H9 (cell line): Measurements from ENCODE around the gene LRP1B. TPM values are rescaled to one million over a fixed set of nuclear protein-coding genes. Genes with fewer than 3 reads are reported as not detected.

Experiments used
- DNase-seq: peaks from one replicate; pipeline ENCODE4 v3.0.0-alpha.2; 2017
- H2AFZ ChIP-seq: one replicate; pipeline ENCODE4 v1.6.1; 2013; ENCODE audit warnings: mild to moderate bottlenecking, low read length, control low read depth, moderate library complexity
- H2AK5ac ChIP-seq: 2 replicates; pipeline ENCODE4 v1.6.1; 2013; ENCODE audit warnings: low read length, control low read depth, mixed read lengths; ENCODE audit not compliant: insufficient read length
- H2BK120ac ChIP-seq: one replicate; pipeline ENCODE4 v1.6.1; 2013; ENCODE audit warnings: low read depth, mild to moderate bottlenecking, low read length, control low read depth, inconsistent platforms; ENCODE audit not compliant: poor library complexity, severe bottlenecking
- H2BK12ac ChIP-seq: 2 replicates; pipeline ENCODE4 v1.6.1; 2013; ENCODE audit warnings: low read length, control low read depth, mixed read lengths, low read depth; ENCODE audit not compliant: insufficient read length
- H2BK15ac ChIP-seq: 2 replicates; pipeline ENCODE4 v1.6.1; 2013; ENCODE audit warnings: low read depth, low read length, control low read depth
- H2BK20ac ChIP-seq: one replicate; pipeline ENCODE4 v1.6.1; 2013; ENCODE audit warnings: low read depth, mild to moderate bottlenecking, low read length, control low read depth, inconsistent platforms; ENCODE audit not compliant: poor library complexity, severe bottlenecking
- H2BK5ac ChIP-seq: 2 replicates; pipeline ENCODE4 v1.6.1; 2013; ENCODE audit warnings: low read length, control low read depth, mixed read lengths; ENCODE audit not compliant: insufficient read length
- H3K14ac ChIP-seq: 2 replicates; pipeline ENCODE4 v1.6.1; 2013; ENCODE audit warnings: low read length, control low read depth; ENCODE audit not compliant: insufficient read depth
- H3K18ac ChIP-seq: 2 replicates; pipeline ENCODE4 v1.6.1; 2013; ENCODE audit warnings: low read depth, mild to moderate bottlenecking, mixed read lengths, low read length, control low read depth; ENCODE audit not compliant: insufficient read length
- H3K23ac ChIP-seq: 2 replicates; pipeline ENCODE4 v1.6.1; 2013; ENCODE audit warnings: low read length, control low read depth, mixed read lengths, low read depth; ENCODE audit not compliant: insufficient read length
- H3K23me2 ChIP-seq: 2 replicates; pipeline ENCODE4 v1.6.1; 2013; ENCODE audit warnings: low read depth, mild to moderate bottlenecking, mixed read lengths, low read length, control low read depth; ENCODE audit not compliant: insufficient read length, poor library complexity, severe bottlenecking
- H3K27ac ChIP-seq: 2 replicates; pipeline ENCODE4 v1.5.1; 2013; ENCODE audit warnings: low read length, control low read depth, mixed read lengths, low read depth; ENCODE audit not compliant: insufficient read length
- H3K27me3 ChIP-seq: 2 replicates; pipeline ENCODE4 v1.6.1; 2013; ENCODE audit warnings: low read length, control low read depth, inconsistent platforms; ENCODE audit not compliant: insufficient read depth
- H3K4ac ChIP-seq: 2 replicates; pipeline ENCODE4 v1.6.1; 2013; ENCODE audit warnings: low read depth, mild to moderate bottlenecking, control low read depth, inconsistent platforms, low read length, moderate library complexity
- H3K4me1 ChIP-seq: 2 replicates; pipeline ENCODE4 v1.6.1; 2013; ENCODE audit warnings: low read length, control low read depth, inconsistent platforms; ENCODE audit not compliant: insufficient read depth
- H3K4me2 ChIP-seq: 2 replicates; pipeline ENCODE4 v1.6.1; 2013; ENCODE audit warnings: low read length, control low read depth, mixed read lengths; ENCODE audit not compliant: insufficient read length, insufficient read depth
- H3K56ac ChIP-seq: 2 replicates; pipeline ENCODE4 v1.6.1; 2013; ENCODE audit warnings: low read depth, mild to moderate bottlenecking, mixed read lengths, low read length, control low read depth; ENCODE audit not compliant: insufficient read length
- H3K79me1 ChIP-seq: 2 replicates; pipeline ENCODE4 v1.6.1; 2013; ENCODE audit warnings: low read depth, mild to moderate bottlenecking, moderate library complexity, low read length, control low read depth, inconsistent platforms; ENCODE audit not compliant: insufficient read depth, poor library complexity, severe bottlenecking
- H3K79me2 ChIP-seq: 2 replicates; pipeline ENCODE4 v1.6.1; 2013; ENCODE audit warnings: low read length, control low read depth, inconsistent platforms; ENCODE audit not compliant: insufficient read depth
- H3K9ac ChIP-seq: 2 replicates; pipeline ENCODE4 v1.6.1; 2013; ENCODE audit warnings: low read length, control low read depth, mixed read lengths; ENCODE audit not compliant: insufficient read length; ENCODE audit errors: extremely low read depth
- H3K9me3 ChIP-seq: one replicate; pipeline ENCODE4 v1.6.1; 2013; ENCODE audit warnings: low read depth, low read length, inconsistent platforms; ENCODE audit not compliant: control insufficient read depth
- H3T11ph ChIP-seq: one replicate; pipeline ENCODE4 v1.6.1; 2013; ENCODE audit warnings: mild to moderate bottlenecking, low read length, control low read depth, inconsistent platforms
- H4K20me1 ChIP-seq: one replicate; pipeline ENCODE4 v1.6.1; 2013; ENCODE audit not compliant: control insufficient read depth, insufficient read length, insufficient read depth
- H4K5ac ChIP-seq: 2 replicates; pipeline ENCODE4 v1.6.1; 2013; ENCODE audit warnings: low read depth, mild to moderate bottlenecking, mixed read lengths, low read length, control low read depth; ENCODE audit not compliant: insufficient read length
- H4K8ac ChIP-seq: replicated peaks from 2 replicates; pipeline ENCODE4 v1.6.1; 2013; ENCODE audit warnings: low read length, control low read depth, mixed read lengths, low read depth; ENCODE audit not compliant: insufficient read length
- H4K91ac ChIP-seq: 2 replicates; pipeline ENCODE4 v1.6.1; 2013; ENCODE audit warnings: low read depth, mild to moderate bottlenecking, moderate library complexity, mixed read lengths, low read length, control low read depth; ENCODE audit not compliant: insufficient read length
- H3K27ac Mint-ChIP-seq, 3 experiments: 2 replicates in 2 of 3; 3 replicates in 1 of 3; pipeline ENCODE4 v1.8.0; 2020 to 2021; ENCODE audit warnings: mixed read lengths in 3 of 3, mild to moderate bottlenecking in 1 of 3, moderate library complexity in 1 of 3
- H3K27me3 Mint-ChIP-seq: 2 replicates; pipeline ENCODE4 v1.8.0; 2021; ENCODE audit warnings: low read depth, mild to moderate bottlenecking, moderate library complexity, mixed read lengths
- H3K36me3 Mint-ChIP-seq, 3 experiments: 2 replicates in 2 of 3; 3 replicates in 1 of 3; pipeline ENCODE4 v1.8.0; 2020 to 2021; ENCODE audit warnings: low read depth in 3 of 3, mixed read lengths in 3 of 3; ENCODE audit not compliant: insufficient read depth in 1 of 3
- H3K4me1 Mint-ChIP-seq, 2 experiments: 2 replicates each; pipeline ENCODE4 v1.8.0; 2020; ENCODE audit warnings: mixed read lengths in 2 of 2
- H3K4me3 Mint-ChIP-seq, 2 experiments: 2 replicates in 1 of 2; 3 replicates in 1 of 2; pipeline ENCODE4 v1.8.0; 2020 to 2021; ENCODE audit warnings: mild to moderate bottlenecking in 2 of 2, mixed read lengths in 2 of 2, moderate library complexity in 1 of 2
- H3K9me3 Mint-ChIP-seq, 2 experiments: 2 replicates in 1 of 2; 3 replicates in 1 of 2; pipeline ENCODE4 v1.8.0; 2020; ENCODE audit warnings: mild to moderate bottlenecking in 2 of 2, mixed read lengths in 2 of 2, moderate library complexity in 1 of 2
- CTCF ChIP-seq: fragments of 200-600 bp; sonication (generic); conservative IDR thresholded peaks from 3 replicates; pipeline ENCODE4 v1.8.0; 2021; ENCODE audit warnings: antibody characterized with exemption, mild to moderate bottlenecking
- WGBS: extraction: QIAGEN DNeasy Blood & Tissue Kit; methylation state at CpG from one replicate; pipeline ENCODE4 v1.1.7; 2013; ENCODE audit warnings: missing lambda C conversion rate, low lambda C conversion rate, mixed read lengths; ENCODE audit not compliant: insufficient read length; ENCODE audit errors: extremely low coverage; 5-methylcytosine and 5-hydroxymethylcytosine counted together
- total RNA-seq: library from RNA; stranded (reverse); gene quantifications from 2 replicates; pipeline ENCODE4 v1.2.1, GENCODE V29; 2021

Gene LRP1B
- total RNA-seq, 1 experiment from 2014 or later: not detected

DNA sequence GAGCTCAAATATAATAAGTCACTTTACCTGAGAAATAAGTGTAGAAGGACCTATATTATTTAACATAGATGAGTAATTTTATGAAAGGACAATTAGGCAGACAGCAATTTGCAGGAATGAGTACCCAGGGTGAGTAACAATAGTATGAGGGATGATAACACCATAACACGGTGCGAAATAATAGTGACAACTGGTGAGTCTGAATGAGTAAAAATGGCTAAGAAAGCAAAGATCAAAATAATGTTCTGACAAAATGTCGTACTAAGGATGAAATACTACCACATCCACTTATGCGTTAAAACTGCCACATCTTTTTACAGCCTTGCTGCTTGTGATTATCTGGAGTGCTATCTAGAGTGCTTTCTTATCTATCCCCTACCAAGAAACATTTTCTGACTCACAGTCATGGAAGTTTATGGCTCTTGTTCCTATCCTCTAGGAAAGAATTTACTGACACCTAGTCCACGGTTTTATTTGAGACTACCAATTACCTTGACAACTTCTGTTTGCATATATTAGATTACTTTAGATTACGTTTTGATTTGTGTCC lies 929.7 kb downstream of the LRP1B start:
- Histone ChIP-seq H3K9ac (no peak overlapping the region), H3K27me3 (no peaks in the 10 kb centered on the region), H3K4me1 (no peaks in the 10 kb centered on the region), H2AFZ (no peak overlapping the region), H4K8ac (no peak overlapping the region), H3T11ph (no peak overlapping the region), H4K20me1 (no peaks in the 10 kb centered on the region), H2BK5ac (no peak overlapping the region), H4K91ac (no peak overlapping the region), H3K56ac (no peak overlapping the region), H2BK20ac (no peak overlapping the region), H2BK120ac (no peak overlapping the region), H3K79me2 (no peaks in the 10 kb centered on the region), H3K4me2 (no peak overlapping the region), H3K79me1 (no peaks in the 10 kb centered on the region), H3K18ac (no peak overlapping the region), H3K27ac (no peak overlapping the region), H2AK5ac (no peak overlapping the region), H3K14ac (no peak overlapping the region), H2BK12ac (no peak overlapping the region), H3K9me3 (no peaks in the 10 kb centered on the region), H4K5ac (no peak overlapping the region), H3K23me2 (no peaks in the 10 kb centered on the region), H3K23ac (no peak overlapping the region), H3K4ac (no peak overlapping the region), H2BK15ac (no peak overlapping the region)
- TF ChIP-seq CTCF: no peak
- no peaks in the 10 kb centered on the region; a peak in 1 of 5 replicates for H3K9me3 Mint-ChIP-seq
- H3K27me3 Mint-ChIP-seq: no peaks in the 10 kb centered on the region
- H3K4me1 Mint-ChIP-seq: no peaks in the 10 kb centered on the region
- no CpG with 5 or more reads among the region's 6 CpGs for WGBS
- no peak for DNase-seq
- H3K27ac Mint-ChIP-seq: no peak overlapping the region
- H3K36me3 Mint-ChIP-seq: no peaks in the 10 kb centered on the region; a peak in 1 of 7 replicates
- no peak overlapping the region for H3K4me3 Mint-ChIP-seq
